Epithelial cell of proximal tubule (primary cell): Measurements from ENCODE around the gene CES2. TPM values are rescaled to one million over a fixed set of nuclear protein-coding genes. Genes with fewer than 3 reads are reported as not detected.

Experiments
- DNase-seq: peaks from one replicate; pipeline ENCODE4 v3.0.0-alpha.2; 2011; ENCODE audit warnings: low read depth
- H3K4me3 ChIP-seq: 2 replicates; pipeline ENCODE4 v1.5.1; 2011; ENCODE audit warnings: low read depth, mild to moderate bottlenecking, low read length
- total RNA-seq: library from RNA; depleted of rRNA; stranded (reverse); fragments of >200 nt; gene quantifications from 2 replicates; pipeline ENCODE4 v1.2.3, GENCODE V29; 2015
- TF ChIP-seq, protein P1 (sequence below): conservative IDR thresholded peaks from 2 replicates; pipeline ENCODE4 v1.5.1; 2012; ENCODE audit warnings: low read depth, mild to moderate bottlenecking, low read length

Gene CES2, protein sequence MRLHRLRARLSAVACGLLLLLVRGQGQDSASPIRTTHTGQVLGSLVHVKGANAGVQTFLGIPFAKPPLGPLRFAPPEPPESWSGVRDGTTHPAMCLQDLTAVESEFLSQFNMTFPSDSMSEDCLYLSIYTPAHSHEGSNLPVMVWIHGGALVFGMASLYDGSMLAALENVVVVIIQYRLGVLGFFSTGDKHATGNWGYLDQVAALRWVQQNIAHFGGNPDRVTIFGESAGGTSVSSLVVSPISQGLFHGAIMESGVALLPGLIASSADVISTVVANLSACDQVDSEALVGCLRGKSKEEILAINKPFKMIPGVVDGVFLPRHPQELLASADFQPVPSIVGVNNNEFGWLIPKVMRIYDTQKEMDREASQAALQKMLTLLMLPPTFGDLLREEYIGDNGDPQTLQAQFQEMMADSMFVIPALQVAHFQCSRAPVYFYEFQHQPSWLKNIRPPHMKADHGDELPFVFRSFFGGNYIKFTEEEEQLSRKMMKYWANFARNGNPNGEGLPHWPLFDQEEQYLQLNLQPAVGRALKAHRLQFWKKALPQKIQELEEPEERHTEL
- 10.9 and 20.9 TPM in 2 replicates for total RNA-seq

DNA sequence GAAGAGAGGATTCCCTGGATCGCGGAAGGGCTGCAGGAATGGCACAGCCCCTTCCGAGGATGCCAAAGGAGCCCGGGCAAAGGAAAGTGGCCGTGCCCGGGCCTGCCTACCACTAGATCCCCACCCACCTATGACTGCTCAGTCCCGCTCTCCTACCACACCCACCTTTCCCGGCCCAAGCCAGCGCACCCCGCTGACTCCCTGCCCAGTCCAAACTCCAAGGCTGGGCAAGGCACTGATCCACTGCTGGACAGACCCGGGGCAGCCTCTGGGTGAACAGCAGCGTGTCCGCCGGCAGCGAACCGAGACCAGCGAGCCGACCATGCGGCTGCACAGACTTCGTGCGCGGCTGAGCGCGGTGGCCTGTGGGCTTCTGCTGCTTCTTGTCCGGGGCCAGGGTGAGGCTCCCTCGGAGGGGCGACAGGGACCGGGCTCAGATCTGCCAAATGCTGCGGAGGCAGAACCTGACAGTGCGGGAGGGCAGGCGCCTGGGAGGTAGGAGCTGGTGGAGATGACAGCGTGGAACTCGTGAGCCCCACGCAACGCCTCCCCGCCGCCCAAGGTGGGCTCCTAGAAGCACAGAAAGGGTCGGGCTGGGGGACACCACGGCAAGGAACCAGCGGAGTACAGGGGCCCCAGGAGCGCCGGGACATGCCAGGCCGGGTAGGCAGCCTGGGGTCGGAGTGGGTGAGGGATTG, at the start of gene CES2:
Gene CES2, plus strand, starts transcription at position 203 of the 698 bp plus-strand sequence. Its CDS starts 120 bp downstream, at position 323.
- TF ChIP-seq, protein P1, sequence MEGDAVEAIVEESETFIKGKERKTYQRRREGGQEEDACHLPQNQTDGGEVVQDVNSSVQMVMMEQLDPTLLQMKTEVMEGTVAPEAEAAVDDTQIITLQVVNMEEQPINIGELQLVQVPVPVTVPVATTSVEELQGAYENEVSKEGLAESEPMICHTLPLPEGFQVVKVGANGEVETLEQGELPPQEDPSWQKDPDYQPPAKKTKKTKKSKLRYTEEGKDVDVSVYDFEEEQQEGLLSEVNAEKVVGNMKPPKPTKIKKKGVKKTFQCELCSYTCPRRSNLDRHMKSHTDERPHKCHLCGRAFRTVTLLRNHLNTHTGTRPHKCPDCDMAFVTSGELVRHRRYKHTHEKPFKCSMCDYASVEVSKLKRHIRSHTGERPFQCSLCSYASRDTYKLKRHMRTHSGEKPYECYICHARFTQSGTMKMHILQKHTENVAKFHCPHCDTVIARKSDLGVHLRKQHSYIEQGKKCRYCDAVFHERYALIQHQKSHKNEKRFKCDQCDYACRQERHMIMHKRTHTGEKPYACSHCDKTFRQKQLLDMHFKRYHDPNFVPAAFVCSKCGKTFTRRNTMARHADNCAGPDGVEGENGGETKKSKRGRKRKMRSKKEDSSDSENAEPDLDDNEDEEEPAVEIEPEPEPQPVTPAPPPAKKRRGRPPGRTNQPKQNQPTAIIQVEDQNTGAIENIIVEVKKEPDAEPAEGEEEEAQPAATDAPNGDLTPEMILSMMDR = no peak
- H3K4me3 ChIP-seq = peak within 1 kb of the TSS; percentile 78
- no peak for DNase-seq

DNA sequence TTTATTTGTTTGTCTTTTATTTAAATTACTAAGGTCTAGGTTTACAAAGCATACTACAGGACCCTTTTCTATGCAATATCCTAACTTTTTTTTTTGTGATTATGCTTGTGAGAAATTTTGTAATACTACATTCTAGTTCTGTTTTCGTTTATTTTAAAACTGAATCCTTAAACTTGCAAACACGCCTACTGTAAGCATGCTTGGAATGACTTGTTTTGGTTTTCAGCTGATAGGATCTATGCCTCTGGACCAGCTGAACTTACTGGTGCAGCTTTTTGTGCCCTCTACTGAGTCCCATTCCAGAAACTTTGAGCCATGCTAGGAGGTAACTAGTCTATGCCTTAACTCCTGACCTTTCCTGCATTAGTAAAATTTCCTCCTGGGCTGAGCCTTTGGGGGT, 49.0 kb upstream of the CES2 start:
- H3K4me3 ChIP-seq = no peak overlapping the region
- no peak for DNase-seq
- TF ChIP-seq, protein P1 = no peak

DNA sequence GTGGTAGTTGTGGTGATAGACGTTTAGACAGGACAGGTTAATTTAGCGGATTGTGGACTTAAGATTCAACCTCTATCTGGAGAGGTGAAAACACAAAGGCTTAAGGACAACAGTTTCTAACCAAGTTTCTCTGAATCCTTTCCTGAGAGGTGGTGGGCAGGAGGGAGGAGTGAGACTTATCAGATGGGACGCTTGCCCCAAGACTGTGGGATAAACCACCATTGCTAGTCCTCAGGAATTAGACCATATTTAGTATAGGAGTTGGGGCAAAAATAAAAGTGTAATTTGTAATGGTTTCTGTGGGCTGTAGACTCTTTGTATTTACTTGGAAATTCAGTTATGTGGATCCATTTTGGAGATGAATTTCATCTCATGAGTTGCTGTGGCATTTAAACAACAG, 48.4 kb upstream of the CES2 start:
- no peak overlapping the region for H3K4me3 ChIP-seq
- TF ChIP-seq, protein P1 = no peak
- DNase-seq = no peak

DNA sequence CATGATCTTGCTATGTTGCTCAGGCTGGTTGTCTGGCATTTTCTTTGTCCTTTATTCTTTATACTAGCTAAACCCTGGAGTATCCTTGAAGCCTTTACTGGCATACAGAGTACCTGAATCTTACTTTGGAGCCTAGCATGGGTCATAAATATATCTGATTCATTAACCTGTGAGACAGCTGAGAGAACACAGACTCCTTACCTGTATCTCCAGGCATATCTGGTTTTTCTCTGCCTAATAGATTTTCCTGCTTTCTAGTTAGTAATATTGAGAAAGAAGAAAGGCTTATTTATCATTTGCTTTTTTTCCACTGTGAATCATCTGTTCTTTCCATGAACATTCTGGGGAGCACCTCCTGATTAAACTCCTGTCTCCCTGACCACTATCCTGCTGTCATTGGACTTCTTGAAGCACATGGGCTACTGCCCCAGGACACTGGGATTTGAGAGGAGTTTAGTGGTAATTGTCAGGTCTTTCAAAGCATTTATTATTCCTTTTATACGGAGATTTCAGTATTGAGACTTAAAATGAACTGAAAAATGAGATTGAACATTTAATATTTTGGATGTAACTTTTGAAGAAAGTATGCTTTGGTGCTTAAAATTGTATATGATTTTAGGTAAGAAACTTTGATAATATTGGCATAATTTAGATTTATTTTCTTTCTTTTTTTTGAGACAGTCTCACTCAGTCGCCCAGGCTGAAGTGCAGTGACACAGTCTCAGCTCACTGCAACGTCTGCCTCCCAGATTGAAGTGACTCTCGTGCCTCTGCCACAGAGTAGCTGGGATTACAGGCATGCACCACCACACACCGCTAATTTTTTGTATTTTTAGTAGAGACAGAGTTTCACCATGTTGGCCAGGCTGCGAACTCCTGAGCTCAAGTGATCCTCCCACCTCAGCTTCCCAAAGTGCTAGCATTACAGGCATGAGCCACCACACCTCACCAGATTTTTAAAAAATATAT, 46.4 kb upstream of the CES2 start:
- H3K4me3 ChIP-seq = no peak overlapping the region
- no peak for DNase-seq
- TF ChIP-seq, protein P1 = no peak

DNA sequence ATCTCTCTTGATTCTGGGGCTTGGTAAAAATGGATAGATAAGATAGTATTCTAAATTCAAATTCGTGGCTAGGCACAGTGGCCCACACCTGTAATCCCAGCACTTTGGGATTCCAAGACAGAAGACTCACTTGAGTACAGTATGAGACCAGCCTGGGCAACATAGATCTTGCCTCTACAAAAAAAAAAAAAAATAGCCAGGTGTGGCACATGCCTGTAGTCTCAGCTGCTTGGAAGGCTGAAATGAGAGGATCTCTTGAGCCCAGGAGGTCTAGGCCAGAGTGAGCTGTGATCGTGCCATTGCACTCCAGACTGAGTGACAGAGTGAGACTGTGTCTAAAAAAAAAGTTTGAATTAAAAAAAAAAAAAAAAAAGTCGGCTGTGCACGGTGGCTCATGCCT, 45.7 kb upstream of the CES2 start:
- DNase-seq = no peak
- H3K4me3 ChIP-seq = no peak overlapping the region
- TF ChIP-seq, protein P1 = no peak

DNA sequence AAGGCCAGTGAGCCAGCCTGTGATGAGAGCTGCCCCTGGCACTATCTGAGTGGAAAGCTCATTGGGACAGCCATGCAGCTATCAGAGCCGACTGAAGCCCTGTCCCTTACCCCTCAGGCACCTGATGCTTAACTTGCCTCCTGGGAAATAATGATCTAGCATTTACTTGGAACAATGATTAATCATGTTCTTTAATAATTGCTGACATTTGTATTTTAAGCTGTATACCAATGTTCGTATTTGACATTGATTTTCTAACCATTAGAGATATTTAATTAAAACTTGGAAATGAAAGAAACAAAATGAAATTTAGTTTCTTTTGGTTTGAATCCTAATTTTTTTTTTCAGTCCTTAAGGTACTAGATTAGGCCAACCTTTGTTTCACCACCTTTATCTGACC, 44.5 kb upstream of the CES2 start:
- TF ChIP-seq, protein P1 = no peak
- no peak overlapping the region for H3K4me3 ChIP-seq
- no peak for DNase-seq
